ENCODE data around the gene PTDSS2. TPM values are rescaled to one million over a fixed set of nuclear protein-coding genes. Genes with fewer than 3 reads are reported as not detected.

The PTDSS2 gene
- total RNA-seq, 1 donor from 2014 or later, result 31.1 TPM

GRCh38 chr11:441418-442274 is 8.4 kb upstream of the PTDSS2 start, which contains the start of gene ANO9:
Gene ANO9 (minus strand): TSS chr11:442011. CDS start chr11:441926, 85 bp downstream.
- ATAC-seq, result peak; percentile 76
- H3K9me3 ChIP-seq, result no peaks in the 10 kb centered on the region

DNA sequence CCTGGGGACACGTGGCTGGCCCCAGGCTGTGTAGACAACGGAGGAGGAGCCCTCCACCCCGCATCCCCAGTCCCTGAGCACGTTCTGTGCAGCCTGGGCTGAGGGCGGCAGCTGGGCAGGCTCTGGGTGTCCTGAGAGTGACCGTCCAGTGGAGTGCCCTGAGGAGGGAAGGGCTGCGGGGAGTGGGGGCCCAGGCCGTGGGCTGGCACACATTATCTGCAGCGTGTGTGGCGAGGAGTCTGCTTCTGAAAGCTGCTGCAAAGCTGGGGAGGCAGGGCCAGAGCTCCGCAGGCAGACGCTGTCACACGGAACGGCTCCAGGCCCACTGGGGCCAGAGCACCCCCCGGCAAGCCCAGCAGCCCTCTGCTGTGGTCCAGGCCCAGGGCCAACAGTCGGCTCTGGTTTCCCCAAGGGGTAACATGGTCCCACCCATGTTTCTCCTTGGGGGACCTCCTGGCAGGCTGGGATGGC is 7.4 kb upstream of the PTDSS2 start:
- ATAC-seq (no peak), DNase-seq (no peak)
- Histone ChIP-seq H3K36me3 (no peaks in the 10 kb centered on the region), H3K27me3 (peaks cover 9% of the 10 kb centered on the region), H3K27ac (no peak overlapping the region), H3K4me1 (peaks cover 8% of the 10 kb centered on the region), H3K9me3 (no peaks in the 10 kb centered on the region), H3K4me3 (no peak overlapping the region)
- intact Hi-C loops (cut with DNase I), result no loop called here
- TF ChIP-seq, protein P1, sequence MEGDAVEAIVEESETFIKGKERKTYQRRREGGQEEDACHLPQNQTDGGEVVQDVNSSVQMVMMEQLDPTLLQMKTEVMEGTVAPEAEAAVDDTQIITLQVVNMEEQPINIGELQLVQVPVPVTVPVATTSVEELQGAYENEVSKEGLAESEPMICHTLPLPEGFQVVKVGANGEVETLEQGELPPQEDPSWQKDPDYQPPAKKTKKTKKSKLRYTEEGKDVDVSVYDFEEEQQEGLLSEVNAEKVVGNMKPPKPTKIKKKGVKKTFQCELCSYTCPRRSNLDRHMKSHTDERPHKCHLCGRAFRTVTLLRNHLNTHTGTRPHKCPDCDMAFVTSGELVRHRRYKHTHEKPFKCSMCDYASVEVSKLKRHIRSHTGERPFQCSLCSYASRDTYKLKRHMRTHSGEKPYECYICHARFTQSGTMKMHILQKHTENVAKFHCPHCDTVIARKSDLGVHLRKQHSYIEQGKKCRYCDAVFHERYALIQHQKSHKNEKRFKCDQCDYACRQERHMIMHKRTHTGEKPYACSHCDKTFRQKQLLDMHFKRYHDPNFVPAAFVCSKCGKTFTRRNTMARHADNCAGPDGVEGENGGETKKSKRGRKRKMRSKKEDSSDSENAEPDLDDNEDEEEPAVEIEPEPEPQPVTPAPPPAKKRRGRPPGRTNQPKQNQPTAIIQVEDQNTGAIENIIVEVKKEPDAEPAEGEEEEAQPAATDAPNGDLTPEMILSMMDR (IDR thresholded peaks at IDR 0.05), result no peak

More at GRCh38 chr11:441418-442274, 8.4 kb upstream of the PTDSS2 start, which contains the start of gene ANO9:
- Histone ChIP-seq H3K27me3 (peaks cover 9% of the 10 kb centered on the region), H3K36me3 (no peaks in the 10 kb centered on the region), H3K27ac (no peak within 1 kb of the TSS), H3K4me3 (peak within 1 kb of the TSS; percentile 47), H3K4me1 (peaks cover 5% of the 10 kb centered on the region)
- TF ChIP-seq, protein P1 (IDR thresholded peaks at IDR 0.05), result no peak
- intact Hi-C loops (cut with DNase I), result no loop called here
- DNase-seq, result peak; percentile 88

DNA sequence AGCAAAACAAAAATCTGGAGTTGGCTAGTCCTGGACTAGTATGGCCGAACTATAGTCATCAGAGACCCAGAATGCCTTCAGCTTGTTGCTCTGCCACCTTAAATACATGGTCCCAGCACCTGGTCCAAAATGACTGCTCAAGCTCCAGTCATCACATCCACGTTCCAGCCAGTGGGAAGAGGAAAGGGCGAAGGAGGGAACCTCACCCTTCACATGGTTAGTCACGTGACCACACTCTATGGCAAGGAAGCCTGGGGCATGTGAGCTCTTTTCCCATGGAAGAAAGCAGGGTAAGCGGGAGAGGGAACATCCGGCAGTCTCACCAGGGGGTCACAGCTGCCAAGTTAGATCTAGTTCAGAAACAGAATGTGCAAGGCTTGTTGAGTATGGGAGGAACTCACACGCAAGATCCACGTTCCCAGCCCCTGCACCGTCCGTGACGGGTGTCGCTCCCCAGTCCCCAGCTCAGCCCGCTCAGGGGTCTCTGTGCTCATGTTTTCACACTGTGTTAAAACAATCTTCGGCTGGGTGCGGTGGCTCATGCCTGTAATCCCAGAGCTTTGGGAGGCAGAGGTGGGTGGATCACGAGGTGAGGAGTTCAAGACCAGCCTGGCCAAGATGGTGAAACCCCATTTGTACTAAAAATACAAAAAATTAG is 6.4 kb upstream of the PTDSS2 start:
- peak overlapping the region; percentile 31 for H3K27ac ChIP-seq

DNA sequence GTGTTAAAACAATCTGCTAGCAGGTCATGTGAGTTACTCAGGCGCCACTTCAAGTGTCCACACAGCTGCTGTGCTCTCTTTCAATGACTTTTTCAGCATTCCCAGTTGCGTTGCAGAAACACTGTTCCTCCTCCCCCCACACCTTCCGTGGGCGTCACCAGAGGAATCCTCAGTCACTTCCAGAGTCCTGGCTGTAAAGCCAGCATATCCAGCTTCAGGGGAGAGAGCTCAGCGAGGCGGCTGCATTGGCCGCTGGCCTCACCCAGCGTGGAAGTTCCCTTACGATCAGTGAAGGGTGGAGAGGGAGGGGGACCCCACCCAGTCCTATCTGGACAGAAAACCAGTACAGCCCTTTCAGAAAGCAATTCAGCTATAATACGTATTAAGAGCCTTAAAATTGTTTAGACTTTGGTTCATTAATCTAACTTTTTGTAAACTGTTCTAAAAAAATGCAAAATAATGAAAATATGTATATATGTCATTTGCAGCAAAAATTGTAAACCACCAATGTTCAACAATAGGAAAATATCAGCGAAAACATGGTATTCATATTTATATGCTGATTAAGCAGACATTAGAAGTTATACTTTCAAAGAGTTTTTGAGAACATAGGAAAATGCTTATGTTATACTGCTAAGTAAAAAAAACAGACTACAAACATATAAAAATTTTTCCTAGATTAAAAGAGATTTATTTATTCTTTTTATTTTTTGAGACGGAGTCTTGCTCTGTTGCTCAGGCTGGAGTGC is 5.5 kb upstream of the PTDSS2 start:
- peaks cover 9% of the 10 kb centered on the region for H3K27me3 ChIP-seq
- H3K36me3 ChIP-seq, result no peaks in the 10 kb centered on the region
- ATAC-seq (peak; percentile 37), DNase-seq (peak; percentile 84)
- intact Hi-C loops (cut with DNase I), result no loop called here
- H3K27ac ChIP-seq, result peak overlapping the region; percentile 31
- H3K4me1 ChIP-seq, result peaks cover 23% of the 10 kb centered on the region
- H3K4me3 ChIP-seq, result no peak overlapping the region
- TF ChIP-seq, protein P1 (IDR thresholded peaks at IDR 0.05), result no peak
- no peaks in the 10 kb centered on the region for H3K9me3 ChIP-seq

More for the DNA sequence above, 6.4 kb upstream of the PTDSS2 start:
- Histone ChIP-seq H3K4me3 (no peak overlapping the region), H3K9me3 (no peaks in the 10 kb centered on the region), H3K4me1 (peaks cover 14% of the 10 kb centered on the region), H3K36me3 (no peaks in the 10 kb centered on the region), H3K27me3 (peaks cover 9% of the 10 kb centered on the region)
- intact Hi-C loops (cut with DNase I), result no loop called here
- DNase-seq (no peak), ATAC-seq (no peak)
- TF ChIP-seq, protein P1 (IDR thresholded peaks at IDR 0.05), result no peak
